Muscle of arm (tissue), 12 donors: ENCODE measurements around the gene MACROD2. TPM values are rescaled to one million over a fixed set of nuclear protein-coding genes. Genes with fewer than 3 reads are reported as not detected.

ENCODE experiments used
- DNase-seq: peaks from one replicate; pipeline ENCODE4 v3.0.0-alpha.2; 2013
- polyA plus RNA-seq, 12 donors: library from polyadenylated mRNA; unstranded; fragments of 120-200 nt; gene quantifications; one replicate each; pipeline ENCODE4 v1.2.1, GENCODE V29; 2013; ENCODE audit not compliant: insufficient read length in 12 of 12

Gene MACROD2
- polyA plus RNA-seq, 12 donors = 2.7 to 19.1 (median 4.0) TPM; not detected in 1

GRCh38 chr20:14522595-14522994 lies 527.3 kb downstream of the MACROD2 start:
- no peak for DNase-seq

GRCh38 chr20:14523090-14523489 lies 527.8 kb downstream of the MACROD2 start:
- DNase-seq = no peak

GRCh38 chr20:14525426-14525825 lies 530.1 kb downstream of the MACROD2 start:
- no peak for DNase-seq

GRCh38 chr20:14526891-14527290 lies 531.6 kb downstream of the MACROD2 start:
- DNase-seq = no peak

- DNase-seq = no peak
These were observed 536.5 kb downstream of the MACROD2 start for GRCh38 chr20:14531786-14532185.

- DNase-seq = no peak
These were observed 541.4 kb downstream of the MACROD2 start for GRCh38 chr20:14536738-14537137.

- DNase-seq = no peak
These were observed 543.1 kb downstream of the MACROD2 start for GRCh38 chr20:14538433-14538832.

- DNase-seq = no peak
These were observed 547.7 kb downstream of the MACROD2 start for GRCh38 chr20:14543040-14543439.

- no peak for DNase-seq
These were observed 549.4 kb downstream of the MACROD2 start for GRCh38 chr20:14544688-14545087.

- DNase-seq = no peak
These were observed 555.3 kb downstream of the MACROD2 start for GRCh38 chr20:14550655-14551054.

- DNase-seq = no peak
These were observed 558.6 kb downstream of the MACROD2 start for GRCh38 chr20:14553774-14554534.

GRCh38 chr20:14555676-14556075 lies 560.4 kb downstream of the MACROD2 start:
- no peak for DNase-seq

GRCh38 chr20:14556206-14556605 lies 560.9 kb downstream of the MACROD2 start:
- no peak for DNase-seq

- DNase-seq = no peak
These were observed 564.3 kb downstream of the MACROD2 start for GRCh38 chr20:14559612-14560011.

GRCh38 chr20:14561741-14562221 lies 566.5 kb downstream of the MACROD2 start:
- peak; percentile 56 for DNase-seq

- DNase-seq = no peak
These were observed 567.7 kb downstream of the MACROD2 start for GRCh38 chr20:14562981-14563380.

GRCh38 chr20:14566505-14566904 lies 571.2 kb downstream of the MACROD2 start:
- peak; percentile 47 for DNase-seq

GRCh38 chr20:14568225-14568624 lies 572.9 kb downstream of the MACROD2 start:
- DNase-seq = no peak

GRCh38 chr20:14568701-14569100 lies 573.4 kb downstream of the MACROD2 start:
- DNase-seq = no peak

- DNase-seq = no peak
These were observed 574.3 kb downstream of the MACROD2 start for GRCh38 chr20:14569641-14570040.

GRCh38 chr20:14570811-14571210 lies 575.5 kb downstream of the MACROD2 start:
- no peak for DNase-seq

- no peak for DNase-seq
These were observed 578.4 kb downstream of the MACROD2 start for GRCh38 chr20:14573676-14574075.

GRCh38 chr20:14576196-14576877 lies 581.0 kb downstream of the MACROD2 start:
- DNase-seq = no peak
